HG03565 (cell line): ENCODE measurements around the gene NUDT1.
A peak's percentile ranks its signal among the peaks of the same experiment; 100 is the strongest.

Source experiments
- ATAC-seq: cut with Tn5 transposase; IDR thresholded peaks from one replicate; pipeline ENCODE4 v1.9.1; 2021; ENCODE audit warnings: mild to moderate bottlenecking, moderate library complexity; ENCODE audit not compliant: unreplicated experiment

The NUDT1 gene

GRCh38 chr7:2290877-2291276 lies 48.9 kb downstream of the NUDT1 start:
- ATAC-seq: no peak

DNA sequence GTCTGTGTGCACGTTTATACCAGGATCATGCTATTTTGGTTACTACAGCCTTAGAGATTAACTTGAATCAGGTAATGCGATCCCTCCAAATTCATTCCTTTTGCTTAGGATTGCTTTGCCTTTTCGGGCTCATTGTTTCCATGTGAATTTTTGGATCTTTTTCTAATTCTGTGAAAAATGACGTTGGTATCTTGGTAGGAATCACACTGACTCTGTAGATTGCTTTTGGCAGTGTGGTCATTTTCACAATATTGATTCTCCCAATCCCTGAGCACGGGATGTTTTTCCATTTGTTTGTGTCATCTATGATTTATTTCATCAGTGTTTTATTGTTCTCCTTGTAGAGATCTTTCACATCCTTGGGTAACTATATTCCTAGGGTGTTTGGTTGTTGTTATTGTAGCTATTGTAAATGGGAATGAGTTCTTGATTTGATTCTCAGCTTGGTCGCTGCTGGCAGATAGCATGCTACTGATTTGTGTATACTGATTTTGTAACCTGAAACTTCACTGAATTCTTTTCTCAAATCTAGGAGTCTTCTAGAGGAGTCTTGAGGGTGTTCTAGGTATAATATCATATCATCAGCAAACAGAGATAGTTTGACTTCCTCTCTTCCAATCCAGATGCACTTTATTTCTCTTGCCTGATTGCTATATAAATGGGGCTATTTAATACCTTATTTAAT lies 54.1 kb downstream of the NUDT1 start:
- ATAC-seq: no peak

GRCh38 chr7:2296832-2297231 lies 54.8 kb downstream of the NUDT1 start:
- ATAC-seq: no peak

DNA sequence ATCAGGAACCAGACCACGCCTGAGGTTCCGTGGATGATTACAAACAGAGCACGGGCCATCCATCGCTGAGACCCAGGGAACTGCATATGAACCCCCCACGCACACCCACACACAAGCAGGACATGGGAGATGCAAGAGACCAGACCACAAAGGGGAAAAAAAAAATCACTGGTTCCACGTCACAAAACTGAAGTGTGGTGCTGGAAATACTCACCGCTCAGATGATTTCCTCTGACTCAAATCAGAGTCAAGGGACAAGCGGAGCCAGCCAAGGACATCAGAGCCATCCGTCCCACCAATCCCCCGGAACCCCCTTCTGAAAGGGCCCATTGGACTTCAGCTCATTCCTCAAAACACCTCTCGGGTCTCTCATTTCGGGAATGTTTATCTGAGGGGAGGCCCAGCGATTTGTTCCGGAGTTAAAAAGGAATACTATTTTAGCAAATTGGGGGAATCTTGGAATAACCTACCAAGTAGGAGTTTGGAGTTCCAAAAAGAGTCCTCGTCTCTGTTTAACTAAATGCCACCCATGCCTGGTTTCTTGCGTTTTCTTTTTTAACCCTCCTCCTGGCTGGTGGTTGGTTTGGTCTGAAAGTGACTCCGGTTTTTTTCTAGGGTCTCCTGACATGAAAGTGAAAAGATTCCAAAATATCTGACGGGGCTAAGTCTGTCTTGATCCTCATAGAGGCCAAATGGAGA lies 57.3 kb downstream of the NUDT1 start:
- peak; percentile 59 for ATAC-seq

GRCh38 chr7:2299870-2300512 lies 58.0 kb downstream of the NUDT1 start:
- ATAC-seq: no peak
